GM12878 (cell line): ENCODE data around the gene MAPT. TPM values are rescaled to one million over a fixed set of nuclear protein-coding genes. Genes with fewer than 3 reads are reported as not detected.

Source experiments
- ATAC-seq: fragments of 200-7000 bp; cut with Tn5 transposase; 3 replicates; pipeline ENCODE4 v1.9.1; 2020; ENCODE audit warnings: mild to moderate bottlenecking, moderate library complexity
- BruUV-seq: library from RNA; stranded (reverse); fragments of 400-500 nt; replicated peaks from 2 replicates; lab custom pipeline; 2021; lab: Mats Ljungman, UMichigan
- CTCF ChIA-PET: fragments of 300-600 bp; sonication (Branson Sonifier 250); formaldehyde crosslinking; extraction: SDS; loops from one replicate; lab custom pipeline; 2021; ENCODE audit warnings: inconsistent platforms; lab: Yijun Ruan, JAX
- POLR2A ChIA-PET: fragments of 350-600 bp; formaldehyde crosslinking; extraction: SDS; loops from one replicate; lab custom pipeline; 2021; ENCODE audit warnings: inconsistent platforms; lab: Charles Lee
- RAD21 ChIA-PET: fragments of 300-600 bp; sonication (Branson Sonifier 250); formaldehyde crosslinking; loops from one replicate; lab custom pipeline; 2023; ENCODE audit warnings: antibody characterized with exemption; ENCODE audit not compliant: unreplicated experiment; lab: Charles Lee
- SMC1A ChIA-PET: fragments of 300-600 bp; sonication (Branson Sonifier 250); formaldehyde crosslinking; loops from one replicate; lab custom pipeline; 2023; ENCODE audit not compliant: unreplicated experiment, uncharacterized antibody; lab: Charles Lee
- DNase-seq: peaks from one replicate; pipeline ENCODE4 v3.0.0-alpha.2; 2011; ENCODE audit warnings: low read depth, low spot score
- FAIRE-seq: peaks from 3 replicates; lab custom pipeline; 2011; peaks lifted over from hg19 to GRCh38; lab: Jason Lieb, UNC
- H2AFZ ChIP-seq: 2 replicates; pipeline ENCODE4 v1.6.0; 2011; ENCODE audit warnings: low read depth, low read length, control low read depth; ENCODE audit not compliant: control insufficient read depth
- H3K27ac ChIP-seq: 2 replicates; pipeline ENCODE4 v1.5.1; 2011; ENCODE audit warnings: control low read depth; ENCODE audit not compliant: control insufficient read depth, insufficient read depth
- H3K27me3 ChIP-seq, 2 experiments: replicated peaks in 1 of 2; 2 replicates each; pipeline versions ENCODE4 v1.6.0 to v1.6.1; 2011; ENCODE audit warnings: low read length in 1 of 2; ENCODE audit not compliant: control insufficient read depth in 2 of 2, insufficient read depth in 2 of 2
- H3K36me3 ChIP-seq, 2 experiments: 2 replicates each; pipeline ENCODE4 v1.5.1; 2011; ENCODE audit warnings: low read length in 1 of 2; ENCODE audit not compliant: control insufficient read depth in 2 of 2, insufficient read depth in 2 of 2
- H3K4me1 ChIP-seq: 2 replicates; pipeline ENCODE4 v1.6.1; 2011; ENCODE audit warnings: mild to moderate bottlenecking, low read length, moderate library complexity, mixed read lengths; ENCODE audit not compliant: control insufficient read depth, insufficient read depth
- H3K4me2 ChIP-seq: 2 replicates; pipeline ENCODE4 v1.6.0; 2011; ENCODE audit warnings: control low read depth; ENCODE audit not compliant: control insufficient read depth, insufficient read depth
- H3K4me3 ChIP-seq: fragments of 200-600 bp; sonication (generic); 2 replicates; pipeline ENCODE4 v1.5.1; 2016
- H3K79me2 ChIP-seq: 2 replicates; pipeline ENCODE4 v1.6.0; 2011; ENCODE audit warnings: low read length; ENCODE audit not compliant: control insufficient read depth, insufficient read depth
- H3K9ac ChIP-seq: 2 replicates; pipeline ENCODE4 v1.8.0; 2011; ENCODE audit warnings: low read length, control low read depth, mixed read lengths; ENCODE audit not compliant: control insufficient read depth, insufficient read depth
- H3K9me3 ChIP-seq: replicated peaks from 3 replicates; pipeline ENCODE4 v1.5.1; 2011; ENCODE audit warnings: mild to moderate bottlenecking, low read length; ENCODE audit not compliant: control insufficient read depth, insufficient read depth
- H4K20me1 ChIP-seq: 2 replicates; pipeline ENCODE4 v1.6.0; 2011; ENCODE audit not compliant: control insufficient read depth, insufficient read depth
- CBX5 ChIP-seq: sonication (generic); IDR thresholded peaks from 2 replicates; pipeline ENCODE4 v1.6.1; 2016; ENCODE audit warnings: low read depth, moderate library complexity, mild to moderate bottlenecking, inconsistent platforms
- CHD1 ChIP-seq: IDR thresholded peaks from 2 replicates; pipeline ENCODE4 v1.6.1; 2012; ENCODE audit warnings: low read depth, low read length, improper control_type of control experiment
- CUX1 ChIP-seq: IDR thresholded peaks from 2 replicates; pipeline ENCODE4 v1.6.1; 2012; ENCODE audit warnings: improper control_type of control experiment, low read depth, low read length; ENCODE audit not compliant: insufficient replicate concordance
- IRF3 ChIP-seq: fragments of 450-650 bp; IDR thresholded peaks from 2 replicates; pipeline ENCODE4 v1.6.1; 2014; ENCODE audit warnings: mild to moderate bottlenecking
- MLLT1 ChIP-seq: fragments of 450-650 bp; IDR thresholded peaks from 2 replicates; pipeline ENCODE4 v1.6.1; 2016; ENCODE audit warnings: mild to moderate bottlenecking
- NBN ChIP-seq: fragments of 450-650 bp; IDR thresholded peaks from 2 replicates; pipeline ENCODE4 v1.6.1; 2016
- NFIC ChIP-seq: IDR thresholded peaks from 2 replicates; pipeline ENCODE4 v1.6.1; 2012; ENCODE audit warnings: low read depth, mild to moderate bottlenecking, inconsistent platforms, low read length, moderate library complexity
- PRDM15 ChIP-seq: fragments of 450-650 bp; formaldehyde crosslinking; IDR thresholded peaks from 2 replicates; pipeline ENCODE4 v1.4.0; 2020; ENCODE audit warnings: mild to moderate bottlenecking, moderate library complexity
- RFX5 ChIP-seq: IDR thresholded peaks from 2 replicates; pipeline ENCODE4 v1.6.1; 2011; ENCODE audit warnings: low read depth, low read length, improper control_type of control experiment
- SMARCA5 ChIP-seq: fragments of 450-650 bp; IDR thresholded peaks from 2 replicates; pipeline ENCODE4 v1.6.1; 2017; ENCODE audit warnings: mild to moderate bottlenecking
- SREBF1 ChIP-seq: IDR thresholded peaks from 2 replicates; pipeline ENCODE4 v1.6.1; 2012; ENCODE audit warnings: mild to moderate bottlenecking, low read length
- SUZ12 ChIP-seq: fragments of 200-600 bp; sonication (generic); IDR thresholded peaks from one replicate; pipeline ENCODE4 v1.6.1; 2018; ENCODE audit warnings: antibody characterized with exemption, mild to moderate bottlenecking; ENCODE audit not compliant: unreplicated experiment
- TARDBP ChIP-seq: IDR thresholded peaks from 2 replicates; pipeline ENCODE4 v1.6.1; 2016; ENCODE audit warnings: borderline replicate concordance
- WGBS: methylation state at CpG from one replicate; pipeline ENCODE4 v1.1.6; 2016; ENCODE audit warnings: low lambda C conversion rate; ENCODE audit not compliant: insufficient replicate concordance, insufficient coverage; ENCODE audit errors: missing lambda C conversion rate; 5-methylcytosine and 5-hydroxymethylcytosine counted together
- in situ Hi-C: fragments of 300-500 bp; cut with MboI; formaldehyde crosslinking; loops from 9 replicates; pipeline ENCODE4 v1.14.3; 2018; ENCODE audit warnings: mixed read lengths
- intact Hi-C: fragments of 100-400 bp; cut with micrococcal nuclease; formaldehyde crosslinking; loops from one replicate; pipeline ENCODE4 v1.14.2; 2022; ENCODE audit not compliant: unreplicated experiment
- polyA plus RNA-seq, 11 experiments: library from polyadenylated mRNA; depleted of rRNA in 4 of 11; unstranded in 6 of 11; stranded (reverse) in 5 of 11; fragments of >200 nt; fragmentation: Nextera tagmentation in 4 of 11; fragmentation: Illumina TruSeq in 1 of 11; extraction: Ambion mirVana in 4 of 11; extraction: Trizol in 1 of 11; gene quantifications; 1 replicate in 1 of 11; 2 replicates in 10 of 11; pipeline versions ENCODE4 v1.2.1 to v1.2.3, GENCODE V29; 2011 to 2016; ENCODE audit warnings: inconsistent platforms in 2 of 11, missing spikeins in 2 of 11, low read depth in 1 of 11
- total RNA-seq, 4 experiments: library from RNA; depleted of rRNA in 3 of 4; stranded (reverse); fragments of >200 nt in 3 of 4; fragmentation: Illumina TruSeq in 1 of 4; extraction: Trizol in 1 of 4; gene quantifications; 2 replicates each; pipeline versions ENCODE4 v1.2.1 to v1.2.3, GENCODE V29; 2013 to 2021

The MAPT gene
- total and polyA plus RNA-seq, 10 of the 15 experiments (the other 5 are each of a cell fraction or from before 2014, with no cell fraction given), result under 0.01 to 0.05 (median 0.03) TPM; not detected in 7

- H3K27me3 ChIP-seq, result no peaks in the 10 kb centered on the region
- no peak overlapping the region for H3K4me3 ChIP-seq
- FAIRE-seq (no peak), ATAC-seq (no peak), DNase-seq (no peak)
- intact Hi-C loops, result loop anchor here (5.0 kb wide), 1 partner anchor 35 kb away; no protein-coding TSS in a partner anchor
- 34% methylated on average over 2 of the region's 2 CpGs for WGBS
- no peaks in the 10 kb centered on the region for H3K4me1 ChIP-seq
- no peaks in the 10 kb centered on the region for H3K9me3 ChIP-seq
- in situ Hi-C loops, result no loop called here
- RAD21 ChIA-PET, result interaction anchor here (0.9 kb wide), 1 partner anchor 205 kb away, joined by 4 read pairs; no protein-coding TSS in a partner anchor
- POLR2A ChIA-PET, result no interaction called here
- H2AFZ ChIP-seq, result no peak overlapping the region
- no peak overlapping the region for H3K4me2 ChIP-seq
- no peaks in the 10 kb centered on the region for H3K36me3 ChIP-seq
- no peak for TF ChIP-seq PRDM15 (CRISPR knock-in tag)
- TF ChIP-seq MLLT1, result no peak
- TF ChIP-seq SMARCA5, result no peak
- TF ChIP-seq RFX5, result no peak
- TF ChIP-seq TARDBP, result no peak
- no peak for TF ChIP-seq SREBF1
- no peak for TF ChIP-seq CBX5
- no peak for TF ChIP-seq CUX1
- TF ChIP-seq CHD1, result no peak
- no peak for TF ChIP-seq NBN
- TF ChIP-seq NFIC, result no peak
- TF ChIP-seq IRF3, result no peak
- TF ChIP-seq SUZ12, result no peak
- H3K79me2 ChIP-seq, result no peaks in the 10 kb centered on the region
- CTCF ChIA-PET, result interaction anchor here (1.2 to 2.6 kb wide), 2 partner anchors 9 to 205 kb away, joined by 3 to 13 read pairs; no protein-coding TSS in a partner anchor
- no peaks in the 10 kb centered on the region for H4K20me1 ChIP-seq
- no peak overlapping the region for H3K9ac ChIP-seq
- SMC1A ChIA-PET, result interaction anchor here (1.3 kb wide), 1 partner anchor 205 kb away, joined by 4 read pairs; no protein-coding TSS in a partner anchor
- no peak overlapping the region for H3K27ac ChIP-seq
- no TSS peak for BruUV-seq
Observed at GRCh38 chr17:46007461-46007965, 113.2 kb downstream of the MAPT start.
